Peyer's patch (tissue), 4 donors: Measurements from ENCODE around the gene EMC10. TPM values are rescaled to one million over a fixed set of nuclear protein-coding genes. Genes with fewer than 3 reads are reported as not detected.

ENCODE experiments used
- DNase-seq, 3 donors: peaks; one replicate each; pipeline ENCODE4 v3.0.0-alpha.2; 2017 to 2019
- H3K27ac ChIP-seq, 4 donors: fragments of 200-600 bp; sonication (generic); one replicate each; pipeline ENCODE4 v1.5.1; 2016 to 2019
- H3K27me3 ChIP-seq, 2 donors: fragments of 200-600 bp; sonication (generic); one replicate each; pipeline ENCODE4 v1.5.1; 2019
- H3K36me3 ChIP-seq, 3 donors: fragments of 200-600 bp; sonication (generic); one replicate each; pipeline ENCODE4 v1.5.1; 2016 to 2019
- H3K4me1 ChIP-seq, 4 donors: fragments of 200-600 bp; sonication (generic); one replicate each; pipeline ENCODE4 v1.5.1; 2016 to 2019
- H3K4me3 ChIP-seq, 4 donors: fragments of 200-600 bp; sonication (generic); 1 replicate in 3 of 4; 2 replicates in 1 of 4; pipeline ENCODE4 v1.5.1; 2016 to 2019; ENCODE audit warnings: mild to moderate bottlenecking in 1 of 4
- H3K9me3 ChIP-seq, 4 donors: fragments of 200-600 bp; sonication (generic); one replicate each; pipeline ENCODE4 v1.5.1; 2016 to 2019; ENCODE audit warnings: mild to moderate bottlenecking in 1 of 4
- CTCF ChIP-seq, 6 experiments: fragments of 450-650 bp in 4 of 6; fragments of 200-600 bp in 2 of 6; sonication (generic) in 1 of 6; IDR thresholded peaks; one replicate each; pipeline ENCODE4 v1.5.1; 2017 to 2019; ENCODE audit warnings: antibody characterized with exemption in 6 of 6, mild to moderate bottlenecking in 3 of 6, moderate library complexity in 1 of 6
- POLR2A ChIP-seq, 2 donors: fragments of 450-650 bp; IDR thresholded peaks; one replicate each; pipeline ENCODE4 v1.5.1; 2017; ENCODE audit warnings: antibody characterized with exemption in 2 of 2, mild to moderate bottlenecking in 2 of 2, moderate library complexity in 2 of 2
- total RNA-seq, 4 donors: library from RNA; depleted of rRNA; stranded (reverse); fragments of >200 nt; gene quantifications; one replicate each; pipeline ENCODE4 v1.1.0, GENCODE V29; 2016

The EMC10 gene
- total RNA-seq, 4 donors from 2014 or later = 63.5 to 134 (median 117) TPM

GRCh38 chr19:50509366-50509765 lies 33.1 kb downstream of the EMC10 start:
- no peaks in the 10 kb centered on the region for H3K36me3 ChIP-seq
- H3K27me3 ChIP-seq = no peaks in the 10 kb centered on the region
- TF ChIP-seq POLR2A (IDR thresholded peaks at IDR 0.05) (no peak), CTCF (IDR thresholded peaks at IDR 0.05) (no peak)
- peaks cover 0 to 8% (median 3%) of the 10 kb centered on the region in 4 donors for H3K4me1 ChIP-seq
- H3K9me3 ChIP-seq = no peaks in the 10 kb centered on the region
- DNase-seq = peak in 1 of 3 donors; percentile 43
- H3K27ac ChIP-seq = no peak overlapping the region
- no peak overlapping the region for H3K4me3 ChIP-seq

- Histone ChIP-seq H3K4me3 (peak overlapping the region; percentile 47 to 91 (median 72)), H3K36me3 (no peaks in the 10 kb centered on the region)
- DNase-seq = peak in 1 of 3 donors; percentile 51
Observed at GRCh38 chr19:50510121-50510670, 33.9 kb downstream of the EMC10 start.

DNA sequence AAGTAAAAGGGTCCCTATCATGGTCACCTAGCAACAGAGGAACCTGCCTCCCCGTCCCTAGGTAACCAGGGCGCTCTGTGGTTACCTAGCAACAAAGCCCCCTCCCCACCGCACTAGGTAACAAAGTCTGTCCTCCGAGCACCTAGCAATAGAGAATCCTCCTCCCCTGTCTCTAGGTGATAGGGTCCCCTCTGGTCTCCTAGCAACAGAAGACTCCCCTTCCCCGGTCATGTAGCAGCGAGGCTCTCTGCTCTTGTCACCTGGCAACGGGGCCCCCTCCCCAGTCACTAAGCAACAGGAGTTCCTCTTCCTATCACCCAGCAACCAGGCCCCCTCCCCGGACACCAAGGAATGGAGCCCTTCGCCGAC lies 34.4 kb downstream of the EMC10 start:
- Histone ChIP-seq H3K9me3 (no peaks in the 10 kb centered on the region), H3K27me3 (no peaks in the 10 kb centered on the region), H3K36me3 (no peaks in the 10 kb centered on the region), H3K27ac (peak overlapping the region; percentile 66 to 81 (median 76)), H3K4me3 (peak overlapping the region; percentile 47 to 91 (median 72)), H3K4me1 (peaks cover 0 to 8% (median 3%) of the 10 kb centered on the region in 4 donors)
- DNase-seq = no peak
- peak in 1 of 2 donors; percentile 65 for TF ChIP-seq POLR2A (IDR thresholded peaks at IDR 0.05)
- TF ChIP-seq CTCF (IDR thresholded peaks at IDR 0.05) = no peak

More at GRCh38 chr19:50510121-50510670, 33.9 kb downstream of the EMC10 start:
- Histone ChIP-seq H3K9me3 (no peaks in the 10 kb centered on the region), H3K4me1 (peaks cover 0 to 8% (median 3%) of the 10 kb centered on the region in 4 donors), H3K27me3 (no peaks in the 10 kb centered on the region), H3K27ac (peak overlapping the region in 3 of 4 donors; percentile 66 to 81 (median 74))
- TF ChIP-seq POLR2A (IDR thresholded peaks at IDR 0.05) (no peak), CTCF (IDR thresholded peaks at IDR 0.05) (no peak)

GRCh38 chr19:50511069-50511822 lies 34.9 kb downstream of the EMC10 start, which contains the start of gene JOSD2:
TSS of gene JOSD2 (minus strand) at chr19:50511191. CDS start at chr19:50510431, 760 bp downstream.
- Histone ChIP-seq H3K4me1 (peaks cover 0 to 8% (median 3%) of the 10 kb centered on the region in 4 donors), H3K36me3 (no peaks in the 10 kb centered on the region), H3K4me3 (peak within 1 kb of the TSS; percentile 47 to 91 (median 72)), H3K27me3 (no peaks in the 10 kb centered on the region), H3K27ac (peak within 1 kb of the TSS; percentile 66 to 81 (median 76)), H3K9me3 (no peaks in the 10 kb centered on the region)
- peak; percentile 98 to 100 (median 99) for DNase-seq
- TF ChIP-seq CTCF (IDR thresholded peaks at IDR 0.05) (peak in 1 of 6 experiments; percentile 0), POLR2A (IDR thresholded peaks at IDR 0.05) (peak in 1 of 2 donors; percentile 76)

DNA sequence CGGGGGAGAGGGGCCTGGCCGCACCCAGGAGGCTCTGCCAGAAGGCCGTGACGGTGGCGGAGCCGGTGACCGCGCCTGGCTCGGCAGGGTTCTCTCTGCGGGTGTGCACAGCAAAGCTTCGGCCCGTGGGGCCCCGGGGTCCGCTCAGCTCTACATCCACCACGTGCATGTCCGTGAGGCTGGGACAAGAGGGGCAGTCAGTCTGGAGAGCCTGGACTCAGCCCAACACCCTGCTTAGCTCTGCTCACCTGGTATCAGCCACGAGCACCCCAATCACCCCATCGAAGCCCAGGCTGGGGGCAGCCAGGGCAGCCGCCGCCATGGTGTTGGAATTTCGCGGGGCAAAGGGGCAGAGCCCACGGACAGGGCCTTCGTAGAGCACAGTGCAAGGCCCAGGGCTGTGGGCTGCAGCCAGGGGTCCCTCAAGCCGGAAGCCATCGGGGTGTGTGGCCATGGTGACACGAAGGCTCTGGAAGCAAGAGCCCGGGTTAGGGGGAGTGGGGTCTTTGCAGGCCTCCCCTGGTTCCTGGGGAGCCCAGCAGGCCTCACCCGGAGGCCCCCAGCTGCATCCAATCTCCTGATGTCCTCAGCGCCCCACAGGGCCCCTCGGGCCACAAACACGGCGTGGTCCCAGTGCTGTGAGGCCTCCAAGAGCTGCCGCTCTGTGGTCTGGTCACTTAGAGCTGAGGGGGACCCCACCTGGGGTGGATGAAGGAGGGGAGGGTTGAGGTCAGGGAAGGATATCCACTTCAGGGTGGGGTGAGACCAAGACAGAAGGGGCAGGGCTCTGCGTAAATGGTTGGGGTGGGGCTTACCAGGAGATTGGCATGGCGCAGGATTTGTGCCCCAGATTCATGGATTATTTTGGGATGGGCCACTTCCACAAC lies 36.0 kb downstream of the EMC10 start:
- Histone ChIP-seq H3K4me3 (peak overlapping the region in 1 of 4 donors; percentile 91), H3K27me3 (no peaks in the 10 kb centered on the region), H3K27ac (peak overlapping the region in 1 of 4 donors; percentile 66), H3K36me3 (no peaks in the 10 kb centered on the region), H3K4me1 (peaks cover 0 to 8% (median 3%) of the 10 kb centered on the region in 4 donors), H3K9me3 (no peaks in the 10 kb centered on the region)
- TF ChIP-seq POLR2A (IDR thresholded peaks at IDR 0.05) = no peak
- no peak for TF ChIP-seq CTCF (IDR thresholded peaks at IDR 0.05)
- peak in 1 of 3 donors; percentile 54 for DNase-seq
